HCEC 1CT (cell line): ENCODE results near the gene ACVR1C.

Experiments
- DNase-seq: peaks from one replicate; pipeline ENCODE4 v3.0.0-alpha.2; 2017

ACVR1C gene

DNA sequence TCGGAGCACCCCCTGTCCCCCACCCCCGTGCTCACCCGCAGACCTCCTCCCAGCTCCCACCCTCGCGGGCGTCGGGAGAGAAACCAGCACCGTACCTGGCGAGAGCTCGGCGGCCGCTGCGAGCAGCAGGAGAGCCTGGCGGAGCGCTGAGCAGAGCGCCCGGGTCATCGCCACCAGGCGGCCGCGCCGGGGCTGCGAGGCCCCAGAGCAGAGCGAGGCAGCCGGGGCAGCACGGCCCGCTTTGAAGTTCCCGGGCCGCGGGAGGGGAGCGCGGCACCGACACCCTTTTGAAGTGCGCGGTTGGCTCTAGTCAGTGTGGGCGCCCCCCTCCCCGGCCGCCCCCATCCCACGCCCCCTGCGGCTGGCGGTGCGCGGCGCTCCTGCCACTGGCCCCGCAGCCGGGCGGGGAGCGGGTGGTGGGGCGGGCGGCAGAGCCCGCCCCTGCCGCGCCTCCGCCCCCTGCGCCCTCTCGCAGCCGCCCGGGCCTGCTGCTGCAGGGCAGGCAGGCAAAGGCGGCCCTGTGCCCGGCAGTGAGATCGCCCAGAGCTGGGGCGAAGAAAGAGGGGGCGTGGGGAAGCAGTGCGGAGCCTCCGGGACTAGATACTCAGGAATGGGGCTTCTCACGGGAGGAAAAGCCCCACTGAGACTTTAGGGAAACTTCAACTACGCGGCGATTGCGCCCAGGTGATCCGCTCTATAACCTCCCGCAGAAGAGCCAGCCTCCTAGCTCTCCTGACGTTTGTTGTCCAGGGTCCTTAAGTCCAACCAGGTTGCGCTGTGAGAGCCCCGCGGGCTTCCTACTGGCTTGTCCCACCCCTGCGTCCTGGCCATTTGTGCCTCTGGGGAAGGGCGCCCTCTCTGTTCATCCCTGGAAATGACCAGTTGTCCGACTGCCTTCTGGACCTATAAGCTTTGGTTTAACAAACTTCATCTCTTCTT lies at the start of gene ACVR1C:
Gene ACVR1C, minus strand, starts transcription at position 388 of the 939 bp plus-strand sequence. Its CDS starts 220 bp downstream, at position 168.
- peak; percentile 60 for DNase-seq

DNA sequence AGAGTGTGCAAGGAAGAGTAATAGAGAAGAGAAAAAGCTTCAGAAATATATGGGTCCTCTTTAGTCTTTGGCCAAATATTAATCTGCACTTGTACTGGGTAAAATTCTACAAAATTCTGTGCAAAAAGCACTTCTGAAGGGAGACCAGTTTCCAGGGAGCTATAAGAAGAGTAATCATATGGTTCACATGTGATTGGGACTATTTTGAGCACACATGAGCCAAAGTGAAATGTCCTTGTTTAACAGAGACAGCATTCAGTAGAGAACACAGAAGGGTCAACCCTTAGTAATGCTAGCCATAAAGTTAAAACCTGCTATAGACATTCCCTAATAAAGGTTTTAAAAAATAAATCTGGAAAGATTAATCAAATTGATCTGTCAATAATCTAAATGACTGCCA lies 49.3 kb upstream of the ACVR1C start:
- DNase-seq, result no peak

DNA sequence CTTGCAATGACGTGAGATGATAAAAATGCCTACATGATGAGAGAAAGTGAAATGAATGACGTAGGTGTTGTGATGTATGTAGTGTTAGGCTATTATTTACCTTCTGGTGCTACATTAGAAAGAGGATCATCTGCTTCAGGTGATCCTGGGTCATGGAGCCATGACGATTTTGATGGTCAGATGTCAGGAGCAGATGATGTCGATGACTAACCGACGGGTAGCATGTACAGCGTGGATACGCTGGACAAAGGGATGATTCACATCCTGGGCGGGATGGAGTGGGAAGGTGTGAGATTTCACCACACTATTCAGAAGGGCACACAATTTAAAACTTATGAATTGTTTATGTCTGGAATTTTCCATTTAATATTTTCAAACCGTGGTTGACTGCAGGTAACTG lies 43.5 kb upstream of the ACVR1C start:
- no peak for DNase-seq

DNA sequence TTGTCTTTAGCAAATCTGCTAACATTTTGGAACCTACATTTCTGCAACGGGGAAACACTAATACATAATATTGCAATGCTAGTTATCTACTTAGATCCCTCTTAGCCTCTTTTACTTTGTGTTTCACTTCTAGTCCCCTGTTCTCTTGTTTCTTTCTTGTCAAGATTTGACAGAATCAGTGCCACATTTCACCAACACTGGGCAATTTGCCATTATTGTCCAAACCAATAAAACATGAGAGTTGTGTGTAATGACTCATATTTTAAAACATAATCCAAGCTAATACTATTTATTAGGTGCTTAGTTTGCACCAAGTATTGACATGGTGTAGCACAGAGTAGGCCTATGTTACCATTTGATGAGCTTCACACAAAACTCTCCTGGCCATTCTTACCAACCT lies 33.7 kb upstream of the ACVR1C start:
- DNase-seq, result no peak

DNA sequence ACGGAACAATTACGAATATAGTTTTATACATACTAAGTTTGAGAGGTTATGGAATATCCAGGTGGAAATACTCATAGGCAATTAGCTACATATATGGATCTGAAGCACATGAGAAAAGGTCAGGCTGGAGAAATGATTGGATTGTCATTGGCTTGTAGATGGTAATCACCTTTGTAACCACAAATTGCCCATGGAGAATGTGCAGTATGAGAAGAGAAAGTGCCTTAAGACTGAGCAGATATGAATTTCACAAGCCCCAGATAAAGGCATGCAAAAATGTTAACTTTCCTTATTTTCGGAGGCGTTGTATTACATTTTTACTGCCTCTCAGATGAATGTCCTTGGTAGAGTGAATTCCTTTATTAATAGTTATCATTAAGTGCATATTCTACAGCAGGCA lies 33.1 kb upstream of the ACVR1C start:
- no peak for DNase-seq

DNA sequence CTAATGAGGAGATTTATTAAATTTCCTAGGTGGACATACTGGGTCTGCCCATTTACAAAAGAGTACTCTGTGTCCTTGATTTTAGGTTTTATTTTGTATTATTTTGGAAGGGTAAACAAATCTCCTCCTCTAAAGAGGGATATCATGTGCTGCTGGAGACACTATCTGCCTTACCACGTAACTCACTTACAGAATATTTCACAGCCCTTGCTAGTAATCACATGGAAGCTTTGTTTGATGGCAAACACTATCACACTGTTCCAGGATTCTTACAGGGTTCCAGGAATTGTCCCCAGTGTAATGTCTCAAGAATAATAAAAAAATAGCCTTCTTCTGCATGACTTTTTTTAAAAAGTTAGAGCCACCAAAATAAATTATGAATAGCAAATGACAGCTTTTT lies 29.2 kb upstream of the ACVR1C start:
- no peak for DNase-seq

DNA sequence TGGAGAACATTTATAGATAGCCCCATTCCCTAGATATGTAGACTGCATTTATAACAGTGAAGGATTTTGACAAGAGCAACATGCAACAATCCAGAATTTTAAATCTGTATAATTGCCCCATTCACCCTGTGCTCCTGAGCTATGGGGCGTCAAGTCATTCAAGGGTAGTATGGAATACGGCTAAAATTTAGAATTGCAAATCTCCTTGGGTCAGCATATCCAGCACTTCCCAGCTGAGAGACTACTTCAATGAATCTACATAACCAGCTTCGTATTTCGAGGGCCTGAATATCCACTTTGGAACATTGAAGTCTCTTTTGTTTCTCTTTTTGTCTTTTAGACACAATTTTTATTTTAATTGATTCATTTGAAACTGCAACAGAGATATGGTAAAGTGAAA lies 28.4 kb upstream of the ACVR1C start:
- no peak for DNase-seq

DNA sequence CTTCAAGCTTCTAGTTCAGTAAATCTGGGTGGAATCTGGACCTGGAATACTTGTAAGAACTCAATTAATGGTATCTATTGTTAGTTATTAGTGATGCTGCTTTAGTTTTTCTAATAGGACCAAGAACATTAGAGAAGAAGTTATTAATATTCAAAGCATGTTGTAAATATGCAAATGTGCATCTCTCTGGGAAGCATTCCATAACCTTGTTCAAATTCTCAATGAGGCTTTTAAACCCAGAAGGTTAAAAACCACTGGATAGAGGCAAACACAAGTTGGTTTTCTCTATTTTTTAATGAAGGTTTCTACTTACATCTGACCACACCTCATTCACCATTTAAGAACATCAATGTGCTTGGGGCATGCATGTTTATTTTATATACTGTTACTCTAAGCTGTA lies 16.1 kb upstream of the ACVR1C start:
- DNase-seq, result no peak

DNA sequence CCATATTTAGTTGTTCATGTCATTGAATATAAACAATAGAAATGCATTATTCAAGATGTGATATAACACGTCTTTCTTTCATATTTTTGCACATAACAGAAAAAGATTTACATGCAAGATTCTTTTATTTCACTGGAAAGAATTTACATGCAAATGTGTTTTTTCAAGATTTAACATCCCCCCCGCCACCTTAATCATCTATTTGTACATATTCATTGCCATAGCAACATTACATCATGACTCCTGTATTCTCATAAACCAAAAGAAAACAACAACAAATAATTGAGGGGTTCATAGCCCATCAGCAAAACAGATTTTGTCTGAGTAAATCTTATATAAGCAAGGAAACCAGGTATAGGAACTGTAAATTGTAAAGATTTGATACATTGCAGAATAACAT lies 3.2 kb upstream of the ACVR1C start:
- DNase-seq, result no peak

DNA sequence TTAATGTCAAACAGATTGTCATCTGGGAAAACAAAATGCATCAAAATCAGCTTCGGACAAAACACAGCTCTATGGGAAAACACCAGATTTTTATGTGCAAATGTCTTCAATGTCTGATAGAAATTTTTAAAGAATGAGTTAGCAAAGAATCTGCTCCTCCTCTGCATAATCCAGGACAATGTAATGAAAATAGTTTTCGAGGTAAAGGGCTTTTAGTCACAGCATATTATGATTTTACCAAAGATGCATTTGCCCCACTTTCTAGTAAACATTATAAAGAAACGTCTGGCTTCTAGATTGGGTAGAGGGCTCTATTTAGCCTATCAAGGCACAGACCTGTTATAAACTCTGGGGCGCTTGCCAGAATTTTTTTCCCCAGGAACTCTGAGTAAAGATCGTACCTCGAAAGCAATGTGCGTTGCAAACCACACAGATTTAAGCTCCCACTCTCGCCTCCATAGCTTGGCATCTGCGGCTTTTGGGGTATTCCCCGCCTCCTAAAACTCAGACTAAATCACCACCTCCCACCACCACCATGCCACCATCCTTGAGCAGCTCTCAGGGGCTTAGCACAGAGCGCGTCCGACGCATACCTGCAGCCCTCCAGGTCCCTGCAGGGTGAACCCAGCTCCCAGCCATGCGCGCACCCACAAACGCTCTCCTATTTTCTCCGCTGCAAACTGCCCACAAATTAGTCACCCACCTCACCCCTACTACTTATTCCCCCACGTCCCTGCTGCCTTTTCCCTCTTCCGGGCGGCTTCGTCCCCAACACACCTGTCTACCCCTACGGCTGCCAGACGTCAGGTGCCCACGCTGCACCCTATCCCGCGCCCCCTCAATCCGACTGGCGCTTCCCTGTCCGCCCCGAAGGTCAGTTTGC lies 829 bp downstream of the ACVR1C start:
- peak; percentile 13 for DNase-seq

DNA sequence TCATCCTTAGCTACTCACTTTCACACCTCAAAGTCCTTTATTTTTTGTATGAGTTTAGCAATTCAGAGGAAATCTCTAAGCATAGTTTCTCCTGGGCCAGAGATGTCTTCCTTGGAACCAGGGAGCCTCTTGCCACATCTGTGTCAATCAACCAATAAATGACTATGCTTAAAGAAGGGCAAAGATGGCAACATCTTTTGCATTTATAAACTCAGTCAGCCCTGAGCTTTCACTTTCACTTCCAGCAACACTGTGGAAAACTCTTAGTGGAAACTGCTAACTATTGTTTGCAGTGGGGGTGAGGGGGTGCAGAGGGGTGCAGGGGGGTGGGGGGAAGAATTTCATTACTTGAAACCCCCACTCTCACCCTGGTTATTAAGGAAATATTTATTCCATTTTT lies 3.4 kb downstream of the ACVR1C start:
- no peak for DNase-seq

DNA sequence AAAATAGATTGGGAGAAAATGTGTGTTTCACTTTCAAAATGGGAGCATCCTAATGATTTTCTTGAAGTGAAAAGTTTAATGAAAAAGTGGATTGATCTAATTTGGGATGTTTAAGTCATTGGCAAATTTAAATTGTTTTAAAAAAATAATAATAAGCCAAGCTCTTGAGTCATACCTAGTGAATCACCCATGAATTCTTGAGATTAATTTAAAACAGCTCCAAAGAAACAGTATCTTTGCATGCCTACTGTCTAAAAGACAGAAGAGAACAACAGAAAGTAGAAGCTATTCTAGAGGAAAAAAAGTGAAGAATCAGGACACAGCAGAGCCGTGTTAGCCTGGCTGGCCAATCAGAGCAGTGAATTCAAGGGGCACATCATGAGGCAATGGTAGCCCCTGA lies 7.7 kb downstream of the ACVR1C start:
- DNase-seq, result peak; percentile 42

DNA sequence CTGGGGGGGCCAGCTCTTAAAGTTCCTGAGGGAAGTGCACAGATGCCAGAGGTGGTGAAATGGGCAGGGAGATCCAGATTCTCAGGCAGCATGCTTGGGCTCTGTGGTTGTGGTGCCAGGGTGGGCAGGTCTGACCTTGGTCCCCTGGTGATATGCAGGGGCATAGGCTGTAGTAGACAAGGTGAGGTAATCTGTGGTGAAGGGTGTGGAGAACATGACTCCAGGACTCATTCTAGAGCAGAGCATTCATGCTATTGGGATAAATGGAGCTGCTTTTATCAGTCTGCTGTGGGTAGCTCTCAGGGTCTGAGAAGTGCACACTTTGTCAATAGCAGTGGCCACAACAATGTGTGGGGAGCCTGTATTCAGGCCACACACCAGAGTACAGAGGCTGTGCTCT lies 16.9 kb downstream of the ACVR1C start:
- no peak for DNase-seq

DNA sequence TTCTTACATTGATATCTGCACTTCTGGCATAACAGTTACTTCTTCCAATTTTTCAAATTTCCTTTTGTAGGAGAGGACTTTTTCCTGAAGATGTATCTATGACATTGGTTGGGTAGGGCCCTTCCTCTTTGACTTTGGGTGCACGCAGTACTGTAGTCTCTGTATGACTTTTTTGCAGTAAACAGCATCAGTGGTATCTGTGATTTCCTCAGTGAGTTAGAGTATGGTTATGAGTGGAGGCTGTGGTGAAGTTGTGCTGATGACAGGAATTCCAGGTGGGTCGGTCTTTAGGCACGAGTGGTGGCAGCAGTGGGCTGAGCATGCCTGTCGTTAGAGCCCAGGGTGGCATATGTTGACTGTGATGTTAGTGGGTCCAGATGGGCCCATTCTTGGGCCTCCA lies 17.6 kb downstream of the ACVR1C start:
- DNase-seq, result no peak

DNA sequence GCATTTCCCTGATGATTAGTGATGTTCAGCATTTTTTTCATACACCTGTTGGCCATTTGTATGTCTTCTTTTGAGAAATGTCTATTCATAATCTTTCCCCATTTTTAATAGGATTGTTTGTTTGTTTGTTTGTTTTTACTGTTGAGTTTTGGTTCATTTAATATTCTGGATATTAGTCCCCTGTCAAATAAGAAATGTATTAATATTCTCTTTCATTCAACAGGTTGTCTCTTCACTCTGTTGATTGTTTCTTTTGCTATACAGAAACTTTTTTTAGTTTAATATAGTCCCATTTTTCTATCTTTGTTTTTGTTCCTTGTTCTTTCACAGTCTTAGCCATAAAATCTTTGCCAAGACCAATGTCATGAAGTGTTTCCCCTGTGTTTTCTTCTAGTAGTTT lies 22.1 kb downstream of the ACVR1C start:
- no peak for DNase-seq

DNA sequence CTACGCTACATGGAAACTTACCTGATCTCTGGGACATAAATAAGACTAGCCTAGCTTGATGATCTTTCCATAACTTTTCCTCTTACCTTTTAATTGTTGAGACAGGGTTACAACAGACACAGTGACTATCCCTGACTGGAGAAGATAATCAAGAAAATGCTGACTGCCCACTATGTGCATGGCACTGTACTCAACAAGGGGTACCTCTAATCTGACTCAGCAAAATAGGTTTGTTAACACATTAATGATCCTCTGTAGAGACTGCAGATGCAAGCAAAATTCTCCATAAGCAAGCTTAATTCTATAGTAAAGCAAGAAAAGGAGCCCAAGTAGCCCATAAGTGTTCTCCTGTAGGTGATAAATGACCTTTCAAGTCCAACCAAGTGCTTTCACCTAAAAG lies 25.5 kb downstream of the ACVR1C start:
- DNase-seq, result no peak

DNA sequence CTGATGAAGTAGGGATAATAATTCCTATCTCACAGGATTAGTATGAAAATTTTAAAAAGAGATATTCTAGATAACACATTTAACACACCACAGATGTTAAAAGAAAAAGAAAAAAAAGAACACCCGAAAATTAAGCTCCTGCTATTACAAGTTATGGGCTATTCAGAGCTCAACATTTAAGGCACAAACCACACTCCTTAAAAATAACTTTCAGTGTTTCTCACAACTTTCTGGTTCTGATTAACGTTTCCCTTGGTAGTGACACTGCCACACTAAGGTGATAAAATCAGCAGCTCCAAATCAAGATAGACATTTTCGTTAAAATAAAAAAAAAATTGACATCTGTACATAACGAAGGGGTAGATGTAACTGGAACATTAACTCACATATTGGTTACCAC lies 26.9 kb downstream of the ACVR1C start:
- DNase-seq, result no peak

DNA sequence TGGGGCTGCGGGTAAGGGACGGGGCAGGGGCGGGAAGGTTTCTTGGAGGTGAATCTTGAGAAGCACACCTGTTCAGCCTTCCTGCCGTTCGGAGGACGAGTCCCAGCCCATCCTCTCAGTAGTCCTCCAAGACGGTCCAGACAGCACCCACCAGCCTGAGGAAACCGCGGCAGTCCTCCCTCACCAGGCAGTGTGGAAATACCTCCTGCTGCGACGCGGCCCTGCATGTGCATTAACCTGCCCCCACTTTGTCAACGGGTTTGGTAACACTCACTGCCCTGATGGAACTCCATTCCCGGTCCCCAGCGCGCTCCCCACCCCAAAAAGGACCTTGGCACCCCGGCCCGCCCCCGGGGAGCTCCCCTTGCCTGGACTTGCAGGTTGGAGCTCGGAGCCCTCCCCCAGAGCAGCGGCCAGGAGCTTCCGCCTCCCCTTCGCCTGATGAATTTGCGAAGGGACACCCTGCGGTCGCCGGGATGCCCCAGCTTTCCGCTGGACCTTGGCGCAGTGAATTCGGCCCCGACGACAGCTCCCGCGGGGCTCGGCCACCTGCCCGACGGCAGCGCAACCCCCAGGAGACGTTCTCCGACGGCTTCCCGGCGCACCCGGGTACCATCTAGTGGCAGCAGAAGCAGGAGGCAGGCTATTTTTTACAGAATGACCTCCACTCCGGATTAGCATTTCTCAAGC lies 31.5 kb downstream of the ACVR1C start:
- DNase-seq, result no peak

DNA sequence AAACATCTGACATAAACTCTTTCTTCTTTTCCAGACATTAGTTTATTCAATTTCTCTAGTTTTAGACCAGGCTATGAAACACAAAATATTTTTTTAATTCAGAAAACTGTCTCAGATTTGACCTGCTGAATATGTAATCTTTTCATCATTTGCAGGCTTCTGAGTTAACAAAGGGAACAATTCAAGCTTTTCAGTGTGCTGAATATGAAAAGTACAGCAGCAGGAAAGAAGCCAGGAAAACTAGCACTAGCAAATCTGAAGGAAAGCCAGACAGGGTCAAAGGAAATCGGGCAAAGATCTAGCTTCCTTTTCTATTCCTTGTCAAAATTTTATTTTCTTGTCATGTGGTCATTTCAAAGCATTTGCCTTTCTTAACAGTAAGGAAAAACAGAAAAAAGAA lies 35.3 kb downstream of the ACVR1C start:
- no peak for DNase-seq

DNA sequence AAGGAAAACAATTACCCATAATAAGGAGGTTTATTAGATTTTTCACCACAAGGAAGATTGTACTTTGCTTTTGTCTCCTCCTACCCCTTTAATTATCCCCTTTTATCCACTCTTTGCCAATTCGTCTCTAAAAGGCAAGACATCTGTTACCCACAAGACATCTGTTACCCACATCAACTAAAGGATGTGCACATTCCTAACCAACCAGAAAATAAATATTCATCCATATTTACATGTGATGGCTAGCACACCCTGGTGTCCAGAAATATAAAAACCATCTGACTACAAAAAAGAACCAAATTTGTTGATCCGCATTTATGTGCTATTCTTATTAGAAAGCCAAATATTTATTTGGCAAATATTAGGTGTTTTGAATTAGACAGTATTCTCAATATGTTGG lies 35.7 kb downstream of the ACVR1C start:
- DNase-seq, result peak; percentile 41

DNA sequence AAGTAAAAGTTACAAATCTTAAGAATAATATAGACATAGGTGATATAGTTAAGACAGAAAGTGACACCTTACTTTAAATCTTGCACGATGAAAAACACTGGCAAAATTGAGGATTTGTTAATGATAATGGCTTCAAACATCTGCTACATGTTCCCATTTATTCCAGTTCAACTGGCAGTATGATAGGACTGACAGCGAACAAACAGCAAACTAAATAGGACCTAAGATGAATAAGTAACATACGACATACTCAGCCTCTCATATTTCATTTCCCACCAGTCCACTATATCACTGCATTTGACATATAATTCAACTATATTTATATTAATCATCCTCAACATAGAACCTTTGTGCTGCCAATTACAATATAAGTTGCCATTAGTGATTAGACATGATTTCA lies 36.3 kb downstream of the ACVR1C start:
- no peak for DNase-seq

DNA sequence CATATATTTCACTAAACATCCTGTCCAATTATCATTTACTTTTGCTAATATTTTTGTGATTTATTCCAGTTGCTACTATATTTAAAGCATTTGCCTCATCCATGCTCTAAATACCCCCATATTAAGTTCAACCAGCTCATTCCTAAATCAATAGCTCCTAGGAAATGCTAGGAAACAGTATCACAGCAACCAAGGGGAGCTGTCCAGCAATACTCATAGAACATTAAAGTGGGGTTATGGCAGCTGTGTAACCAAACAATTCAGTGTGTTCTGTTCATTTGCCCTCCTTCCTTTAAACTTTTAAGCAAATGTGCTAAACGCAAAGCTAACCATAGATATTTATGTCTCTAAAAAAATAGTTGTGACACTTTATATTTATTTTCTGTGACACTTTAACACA lies 41.1 kb downstream of the ACVR1C start:
- DNase-seq, result no peak

DNA sequence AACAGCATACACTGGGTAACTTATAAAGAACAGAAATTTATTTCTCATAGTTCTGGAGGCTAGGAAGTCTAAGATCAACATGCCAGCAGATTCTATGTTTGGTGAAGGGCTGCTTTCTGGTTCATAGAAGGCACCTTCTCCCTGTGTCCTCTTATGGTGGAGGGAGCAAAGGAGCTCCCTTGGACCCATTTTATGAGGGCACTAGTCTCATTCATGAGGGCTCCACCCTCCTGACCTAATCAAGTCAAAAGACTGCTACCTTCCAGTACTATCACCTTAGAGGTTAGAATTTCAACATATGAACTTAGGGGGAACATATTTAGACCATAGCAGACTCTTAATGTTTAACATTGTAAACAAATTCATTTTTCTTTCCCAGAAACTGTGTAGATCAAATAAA lies 54.5 kb downstream of the ACVR1C start:
- DNase-seq, result no peak
